A673 (cell line): ENCODE results near the gene MT1H.

Experiments used
- EZH2 ChIP-seq: fragments of 200-600 bp; sonication (generic); IDR thresholded peaks from 2 replicates; pipeline ENCODE4 v1.6.1; 2017; ENCODE audit warnings: borderline replicate concordance, low read depth, mild to moderate bottlenecking, mixed read lengths, antibody characterized with exemption, low read length; ENCODE audit not compliant: poor library complexity, severe bottlenecking
- TF ChIP-seq, protein P1 (sequence below): fragments of 300-800, 200-600 bp; sonication (generic); conservative IDR thresholded peaks from 2 replicates; pipeline ENCODE4 v1.5.1; 2017; ENCODE audit warnings: low read depth, mild to moderate bottlenecking, antibody characterized with exemption, low read length, moderate library complexity, mixed read lengths

DNA sequence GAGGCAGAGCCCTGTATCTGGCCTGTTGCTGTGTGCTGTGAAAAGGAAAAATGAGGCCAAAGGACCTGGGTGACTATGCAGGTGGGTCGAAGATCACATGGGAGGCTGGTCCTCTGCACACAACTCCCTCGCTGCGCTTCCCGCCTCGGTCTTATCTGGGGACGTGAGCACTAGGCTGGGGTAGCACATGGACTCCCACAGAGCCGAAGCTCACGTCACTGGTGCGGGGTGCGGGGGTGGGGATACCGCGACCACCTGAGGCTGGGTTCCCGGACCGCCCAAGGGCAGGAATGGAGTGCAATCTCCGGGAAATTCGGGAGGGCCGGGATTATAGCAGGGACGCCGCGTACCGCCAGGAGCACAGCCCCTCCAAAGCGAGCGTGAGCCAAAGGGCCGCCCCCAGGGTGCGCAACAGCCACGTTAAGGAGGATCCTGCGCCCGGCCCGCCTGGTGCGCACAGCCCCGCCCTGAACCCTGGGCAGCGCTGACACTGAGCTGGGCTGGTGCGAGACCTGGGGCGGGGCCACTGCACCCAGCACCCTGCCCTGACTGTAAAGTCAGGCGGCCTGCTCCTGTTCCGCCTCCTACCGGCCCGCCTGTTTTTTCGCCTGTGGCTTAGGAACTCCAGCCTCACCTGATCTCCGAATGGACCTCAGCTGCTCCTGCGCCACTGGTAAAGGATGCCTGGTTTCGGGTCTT is 26.4 kb upstream of the MT1H start:
- TF ChIP-seq, protein P1, sequence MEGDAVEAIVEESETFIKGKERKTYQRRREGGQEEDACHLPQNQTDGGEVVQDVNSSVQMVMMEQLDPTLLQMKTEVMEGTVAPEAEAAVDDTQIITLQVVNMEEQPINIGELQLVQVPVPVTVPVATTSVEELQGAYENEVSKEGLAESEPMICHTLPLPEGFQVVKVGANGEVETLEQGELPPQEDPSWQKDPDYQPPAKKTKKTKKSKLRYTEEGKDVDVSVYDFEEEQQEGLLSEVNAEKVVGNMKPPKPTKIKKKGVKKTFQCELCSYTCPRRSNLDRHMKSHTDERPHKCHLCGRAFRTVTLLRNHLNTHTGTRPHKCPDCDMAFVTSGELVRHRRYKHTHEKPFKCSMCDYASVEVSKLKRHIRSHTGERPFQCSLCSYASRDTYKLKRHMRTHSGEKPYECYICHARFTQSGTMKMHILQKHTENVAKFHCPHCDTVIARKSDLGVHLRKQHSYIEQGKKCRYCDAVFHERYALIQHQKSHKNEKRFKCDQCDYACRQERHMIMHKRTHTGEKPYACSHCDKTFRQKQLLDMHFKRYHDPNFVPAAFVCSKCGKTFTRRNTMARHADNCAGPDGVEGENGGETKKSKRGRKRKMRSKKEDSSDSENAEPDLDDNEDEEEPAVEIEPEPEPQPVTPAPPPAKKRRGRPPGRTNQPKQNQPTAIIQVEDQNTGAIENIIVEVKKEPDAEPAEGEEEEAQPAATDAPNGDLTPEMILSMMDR, result peak; percentile 31; the same call in 1 of the 2 replicates
- TF ChIP-seq EZH2, result no peak
